ENCODE data around the gene ZBTB46.
A peak's percentile ranks its signal among the peaks of the same experiment; 100 is the strongest.

ZBTB46 gene

GRCh38 chr20:63863798-63864544 lies 32.9 kb upstream of the ZBTB46 start:
- Histone ChIP-seq H3K4me1 (ENCODE audit: control insufficient read depth, insufficient read depth, low read length) (no peaks in the 10 kb centered on the region), H3K27ac (ENCODE audit: extremely low read depth, low read depth, low read length) (peak overlapping the region; percentile 67), H3K36me3 (ENCODE audit: control insufficient read depth in 2 of 2, insufficient read depth in 1 of 2, low read length in 2 of 2) (peaks cover 4 to 32% of the 10 kb centered on the region in 2 experiments; a peak in 2 of 3 replicates), H3K9me3 (ENCODE audit: control insufficient read depth, insufficient read depth, low read depth, low read length) (no peaks in the 10 kb centered on the region), H3K4me3 (ENCODE audit: low read depth, low read length) (peak overlapping the region; percentile 73)
- CTCF ChIA-PET, result interaction anchor here (0.7 to 1.4 kb wide), 7 partner anchors 63 to 198 kb away, joined by 3 to 5 read pairs (median 4); no protein-coding TSS in a partner anchor
- POLR2A ChIA-PET, result interaction anchor here (1.0 to 3.4 kb wide), 14 partner anchors 8 to 206 kb away, joined by 3 to 18 read pairs (median 8); partner anchors contain the start of genes ARFRP1, DNAJC5, LIME1 and PRPF6
- TF ChIP-seq, protein P1, sequence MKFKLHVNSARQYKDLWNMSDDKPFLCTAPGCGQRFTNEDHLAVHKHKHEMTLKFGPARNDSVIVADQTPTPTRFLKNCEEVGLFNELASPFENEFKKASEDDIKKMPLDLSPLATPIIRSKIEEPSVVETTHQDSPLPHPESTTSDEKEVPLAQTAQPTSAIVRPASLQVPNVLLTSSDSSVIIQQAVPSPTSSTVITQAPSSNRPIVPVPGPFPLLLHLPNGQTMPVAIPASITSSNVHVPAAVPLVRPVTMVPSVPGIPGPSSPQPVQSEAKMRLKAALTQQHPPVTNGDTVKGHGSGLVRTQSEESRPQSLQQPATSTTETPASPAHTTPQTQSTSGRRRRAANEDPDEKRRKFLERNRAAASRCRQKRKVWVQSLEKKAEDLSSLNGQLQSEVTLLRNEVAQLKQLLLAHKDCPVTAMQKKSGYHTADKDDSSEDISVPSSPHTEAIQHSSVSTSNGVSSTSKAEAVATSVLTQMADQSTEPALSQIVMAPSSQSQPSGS (tag by site-specific recombination; IDR thresholded peaks at IDR 0.05; ENCODE audit: low read depth), result no peak
- TF ChIP-seq, protein P2, sequence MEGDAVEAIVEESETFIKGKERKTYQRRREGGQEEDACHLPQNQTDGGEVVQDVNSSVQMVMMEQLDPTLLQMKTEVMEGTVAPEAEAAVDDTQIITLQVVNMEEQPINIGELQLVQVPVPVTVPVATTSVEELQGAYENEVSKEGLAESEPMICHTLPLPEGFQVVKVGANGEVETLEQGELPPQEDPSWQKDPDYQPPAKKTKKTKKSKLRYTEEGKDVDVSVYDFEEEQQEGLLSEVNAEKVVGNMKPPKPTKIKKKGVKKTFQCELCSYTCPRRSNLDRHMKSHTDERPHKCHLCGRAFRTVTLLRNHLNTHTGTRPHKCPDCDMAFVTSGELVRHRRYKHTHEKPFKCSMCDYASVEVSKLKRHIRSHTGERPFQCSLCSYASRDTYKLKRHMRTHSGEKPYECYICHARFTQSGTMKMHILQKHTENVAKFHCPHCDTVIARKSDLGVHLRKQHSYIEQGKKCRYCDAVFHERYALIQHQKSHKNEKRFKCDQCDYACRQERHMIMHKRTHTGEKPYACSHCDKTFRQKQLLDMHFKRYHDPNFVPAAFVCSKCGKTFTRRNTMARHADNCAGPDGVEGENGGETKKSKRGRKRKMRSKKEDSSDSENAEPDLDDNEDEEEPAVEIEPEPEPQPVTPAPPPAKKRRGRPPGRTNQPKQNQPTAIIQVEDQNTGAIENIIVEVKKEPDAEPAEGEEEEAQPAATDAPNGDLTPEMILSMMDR (tag by site-specific recombination; IDR thresholded peaks at IDR 0.05), result peak; percentile 93
- TF ChIP-seq BCL11B (tag by site-specific recombination; IDR thresholded peaks at IDR 0.05; ENCODE audit: low read depth) (no peak), ZNF354C (tag by site-specific recombination; IDR thresholded peaks at IDR 0.05; ENCODE audit: borderline replicate concordance, low read depth) (no peak), ZNF16 (tag by site-specific recombination; IDR thresholded peaks at IDR 0.05; ENCODE audit: low read depth) (no peak), ZNF707 (tag by site-specific recombination; IDR thresholded peaks at IDR 0.05) (no peak), ZNF768 (tag by site-specific recombination; IDR thresholded peaks at IDR 0.05) (no peak; the same call in 1 of the 2 replicates), ZNF610 (tag by site-specific recombination; IDR thresholded peaks at IDR 0.05; ENCODE audit: borderline replicate concordance) (no peak; the same call in 1 of the 2 replicates), ELK4 (IDR thresholded peaks at IDR 0.05; ENCODE audit: borderline replicate concordance, low read depth, low read length) (no peak), ZNF664 (tag by site-specific recombination; IDR thresholded peaks at IDR 0.05) (no peak), ZNF23 (tag by site-specific recombination; IDR thresholded peaks at IDR 0.05; ENCODE audit: borderline replicate concordance) (no peak), ZSCAN4 (tag by site-specific recombination; IDR thresholded peaks at IDR 0.05) (no peak), ZNF76 (tag by site-specific recombination; IDR thresholded peaks at IDR 0.05; ENCODE audit: borderline replicate concordance, low read depth) (no peak), ZFP37 (tag by site-specific recombination; IDR thresholded peaks at IDR 0.05) (no peak), GLIS2 (tag by site-specific recombination; IDR thresholded peaks at IDR 0.05) (no peak), ZXDB (tag by site-specific recombination; IDR thresholded peaks at IDR 0.05) (peak; percentile 5; the same call in 1 of the 2 replicates), ZFP41 (tag by site-specific recombination; IDR thresholded peaks at IDR 0.05; ENCODE audit: borderline replicate concordance) (no peak), ZNF530 (tag by site-specific recombination; IDR thresholded peaks at IDR 0.05; ENCODE audit: low read depth) (no peak), ZNF114 (tag by site-specific recombination; IDR thresholded peaks at IDR 0.05) (no peak), ZNF362 (tag by site-specific recombination; IDR thresholded peaks at IDR 0.05) (no peak), ZSCAN23 (tag by site-specific recombination; IDR thresholded peaks at IDR 0.05) (no peak), SCRT1 (tag by site-specific recombination; IDR thresholded peaks at IDR 0.05; ENCODE audit: borderline replicate concordance) (peak; percentile 77; the same call in 1 of the 2 replicates)
- TF ChIP-seq, protein P3, sequence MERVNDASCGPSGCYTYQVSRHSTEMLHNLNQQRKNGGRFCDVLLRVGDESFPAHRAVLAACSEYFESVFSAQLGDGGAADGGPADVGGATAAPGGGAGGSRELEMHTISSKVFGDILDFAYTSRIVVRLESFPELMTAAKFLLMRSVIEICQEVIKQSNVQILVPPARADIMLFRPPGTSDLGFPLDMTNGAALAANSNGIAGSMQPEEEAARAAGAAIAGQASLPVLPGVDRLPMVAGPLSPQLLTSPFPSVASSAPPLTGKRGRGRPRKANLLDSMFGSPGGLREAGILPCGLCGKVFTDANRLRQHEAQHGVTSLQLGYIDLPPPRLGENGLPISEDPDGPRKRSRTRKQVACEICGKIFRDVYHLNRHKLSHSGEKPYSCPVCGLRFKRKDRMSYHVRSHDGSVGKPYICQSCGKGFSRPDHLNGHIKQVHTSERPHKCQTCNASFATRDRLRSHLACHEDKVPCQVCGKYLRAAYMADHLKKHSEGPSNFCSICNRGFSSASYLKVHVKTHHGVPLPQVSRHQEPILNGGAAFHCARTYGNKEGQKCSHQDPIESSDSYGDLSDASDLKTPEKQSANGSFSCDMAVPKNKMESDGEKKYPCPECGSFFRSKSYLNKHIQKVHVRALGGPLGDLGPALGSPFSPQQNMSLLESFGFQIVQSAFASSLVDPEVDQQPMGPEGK (tag by site-specific recombination; IDR thresholded peaks at IDR 0.05), result peak; percentile 43; the same call in 1 of the 2 replicates
- TF ChIP-seq, protein P4, sequence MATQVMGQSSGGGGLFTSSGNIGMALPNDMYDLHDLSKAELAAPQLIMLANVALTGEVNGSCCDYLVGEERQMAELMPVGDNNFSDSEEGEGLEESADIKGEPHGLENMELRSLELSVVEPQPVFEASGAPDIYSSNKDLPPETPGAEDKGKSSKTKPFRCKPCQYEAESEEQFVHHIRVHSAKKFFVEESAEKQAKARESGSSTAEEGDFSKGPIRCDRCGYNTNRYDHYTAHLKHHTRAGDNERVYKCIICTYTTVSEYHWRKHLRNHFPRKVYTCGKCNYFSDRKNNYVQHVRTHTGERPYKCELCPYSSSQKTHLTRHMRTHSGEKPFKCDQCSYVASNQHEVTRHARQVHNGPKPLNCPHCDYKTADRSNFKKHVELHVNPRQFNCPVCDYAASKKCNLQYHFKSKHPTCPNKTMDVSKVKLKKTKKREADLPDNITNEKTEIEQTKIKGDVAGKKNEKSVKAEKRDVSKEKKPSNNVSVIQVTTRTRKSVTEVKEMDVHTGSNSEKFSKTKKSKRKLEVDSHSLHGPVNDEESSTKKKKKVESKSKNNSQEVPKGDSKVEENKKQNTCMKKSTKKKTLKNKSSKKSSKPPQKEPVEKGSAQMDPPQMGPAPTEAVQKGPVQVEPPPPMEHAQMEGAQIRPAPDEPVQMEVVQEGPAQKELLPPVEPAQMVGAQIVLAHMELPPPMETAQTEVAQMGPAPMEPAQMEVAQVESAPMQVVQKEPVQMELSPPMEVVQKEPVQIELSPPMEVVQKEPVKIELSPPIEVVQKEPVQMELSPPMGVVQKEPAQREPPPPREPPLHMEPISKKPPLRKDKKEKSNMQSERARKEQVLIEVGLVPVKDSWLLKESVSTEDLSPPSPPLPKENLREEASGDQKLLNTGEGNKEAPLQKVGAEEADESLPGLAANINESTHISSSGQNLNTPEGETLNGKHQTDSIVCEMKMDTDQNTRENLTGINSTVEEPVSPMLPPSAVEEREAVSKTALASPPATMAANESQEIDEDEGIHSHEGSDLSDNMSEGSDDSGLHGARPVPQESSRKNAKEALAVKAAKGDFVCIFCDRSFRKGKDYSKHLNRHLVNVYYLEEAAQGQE (tag by site-specific recombination; IDR thresholded peaks at IDR 0.05), result no peak
